ENCODE data around the gene EHF.

EHF gene

GRCh38 chr11:34602245-34602644 is 18.6 kb upstream of the EHF start:
- CTCF ChIA-PET: interaction anchor here (1.3 kb wide), 1 partner anchor 16 kb away, joined by 5 read pairs; no protein-coding TSS in a partner anchor
- H3K4me1 ChIP-seq (ENCODE audit: control insufficient read depth, insufficient read depth, low read length): no peaks in the 10 kb centered on the region
- POLR2A ChIA-PET: no interaction called here

GRCh38 chr11:34603129-34604001 is 17.5 kb upstream of the EHF start:
- no peak overlapping the region for H3K27ac ChIP-seq (ENCODE audit: extremely low read depth, low read depth, low read length)
- ChIA-PET CTCF (interaction anchor here (1.3 kb wide), 1 partner anchor 17 kb away, joined by 5 read pairs; no protein-coding TSS in a partner anchor), POLR2A (no interaction called here)
- H3K4me1 ChIP-seq (ENCODE audit: control insufficient read depth, insufficient read depth, low read length): no peaks in the 10 kb centered on the region
- H3K36me3 ChIP-seq (ENCODE audit: control insufficient read depth in 2 of 2, insufficient read depth in 1 of 2, low read length in 2 of 2): no peaks in the 10 kb centered on the region
- no peak overlapping the region for H3K4me3 ChIP-seq (ENCODE audit: low read depth, low read length)
- no peaks in the 10 kb centered on the region for H3K9me3 ChIP-seq (ENCODE audit: control insufficient read depth, insufficient read depth, low read depth, low read length)
- TF ChIP-seq ZNF311 (tag by site-specific recombination; IDR thresholded peaks at IDR 0.05; ENCODE audit: borderline replicate concordance) (no peak), ZBTB21 (tag by site-specific recombination; IDR thresholded peaks at IDR 0.05) (no peak), ZNF544 (tag by site-specific recombination; IDR thresholded peaks at IDR 0.05) (no peak), HOXA7 (CRISPR knock-in tag; IDR thresholded peaks at IDR 0.05; ENCODE audit: borderline replicate concordance) (no peak), ZNF174 (tag by site-specific recombination; IDR thresholded peaks at IDR 0.05) (no peak), ZNF266 (tag by site-specific recombination; IDR thresholded peaks at IDR 0.05; ENCODE audit: low read depth) (no peak), ZNF692 (tag by site-specific recombination; IDR thresholded peaks at IDR 0.05) (no peak), ZSCAN30 (tag by site-specific recombination; IDR thresholded peaks at IDR 0.05) (no peak), ZNF707 (tag by site-specific recombination; IDR thresholded peaks at IDR 0.05) (no peak), RBAK (tag by site-specific recombination; IDR thresholded peaks at IDR 0.05) (no peak), ZNF791 (tag by site-specific recombination; IDR thresholded peaks at IDR 0.05) (no peak), ZBTB48 (tag by site-specific recombination; IDR thresholded peaks at IDR 0.05) (no peak), ZNF518A (tag by site-specific recombination; conservative IDR thresholded peaks at IDR 0.05; ENCODE audit: low read depth) (no peak), ZNF560 (tag by site-specific recombination; IDR thresholded peaks at IDR 0.05; ENCODE audit: borderline replicate concordance) (no peak), KLF17 (tag by site-specific recombination; IDR thresholded peaks at IDR 0.05) (no peak), PBX3 (CRISPR knock-in tag; IDR thresholded peaks at IDR 0.05) (no peak)

More at GRCh38 chr11:34602245-34602644, 18.6 kb upstream of the EHF start:
- no peak overlapping the region for H3K27ac ChIP-seq (ENCODE audit: extremely low read depth, low read depth, low read length)
- H3K36me3 ChIP-seq (ENCODE audit: control insufficient read depth in 2 of 2, insufficient read depth in 1 of 2, low read length in 2 of 2): no peaks in the 10 kb centered on the region
- no peak for TF ChIP-seq ZBTB48 (tag by site-specific recombination; IDR thresholded peaks at IDR 0.05)
- no peak for TF ChIP-seq ZFP3 (tag by site-specific recombination; IDR thresholded peaks at IDR 0.05; ENCODE audit: low read depth)
- no peak for TF ChIP-seq EGR2 (tag by site-specific recombination; IDR thresholded peaks at IDR 0.05; ENCODE audit: low read depth)
- TF ChIP-seq ZNF341 (tag by site-specific recombination; IDR thresholded peaks at IDR 0.05; ENCODE audit: low read depth): no peak
- TF ChIP-seq MEIS1 (CRISPR knock-in tag; IDR thresholded peaks at IDR 0.05; ENCODE audit: borderline replicate concordance): no peak
- TF ChIP-seq SP3 (tag by site-specific recombination; IDR thresholded peaks at IDR 0.05): no peak
- no peak for TF ChIP-seq MZF1 (tag by site-specific recombination; IDR thresholded peaks at IDR 0.05; ENCODE audit: borderline replicate concordance)
- no peak for TF ChIP-seq ZNF626 (tag by site-specific recombination; IDR thresholded peaks at IDR 0.05)
- TF ChIP-seq ZSCAN4 (tag by site-specific recombination; IDR thresholded peaks at IDR 0.05): no peak
- H3K9me3 ChIP-seq (ENCODE audit: control insufficient read depth, insufficient read depth, low read depth, low read length): no peaks in the 10 kb centered on the region
- H3K4me3 ChIP-seq (ENCODE audit: low read depth, low read length): no peak overlapping the region
